IMR-90 (cell line): ENCODE results near the gene BHLHE23. TPM values are rescaled to one million over a fixed set of nuclear protein-coding genes. Genes with fewer than 3 reads are reported as not detected.

ENCODE experiments used
- ATAC-seq: fragments of 200-7000 bp; cut with Tn5 transposase; 2 replicates; pipeline ENCODE4 v1.9.1; 2020; ENCODE audit warnings: low read depth, mild to moderate bottlenecking, moderate library complexity
- BruUV-seq: library from RNA; stranded (reverse); fragments of 400-500 nt; replicated peaks from 2 replicates; lab custom pipeline; 2021; lab: Mats Ljungman, UMichigan
- CTCF ChIA-PET: fragments of 300-600 bp; formaldehyde crosslinking; extraction: SDS; loops from one replicate; lab custom pipeline; 2021; ENCODE audit warnings: antibody characterized with exemption; lab: Yijun Ruan, JAX
- POLR2A ChIA-PET: fragments of 300-600 bp; sonication (Branson Sonifier 250); formaldehyde crosslinking; loops from one replicate; lab custom pipeline; 2022; ENCODE audit warnings: antibody characterized with exemption; ENCODE audit not compliant: unreplicated experiment; lab: Charles Lee
- DNase-seq: peaks from one replicate; pipeline ENCODE4 v3.0.0; 2013
- H2AFZ ChIP-seq: replicated peaks from 2 replicates; pipeline ENCODE3; 2013; ENCODE audit warnings: low read length, mild to moderate bottlenecking; ENCODE audit not compliant: poor library complexity
- H2AK5ac ChIP-seq: 2 replicates; pipeline ENCODE4 v1.6.1; 2013; ENCODE audit warnings: low read depth, low read length, inconsistent platforms
- H2AK9ac ChIP-seq: replicated peaks from 2 replicates; pipeline ENCODE3; 2013; ENCODE audit warnings: mild to moderate bottlenecking, low read depth, low read length, moderate library complexity; ENCODE audit not compliant: poor library complexity
- H2BK120ac ChIP-seq: 2 replicates; pipeline ENCODE4 v1.6.1; 2013; ENCODE audit warnings: low read depth, low read length, inconsistent platforms
- H2BK15ac ChIP-seq: 3 replicates; pipeline ENCODE4 v1.6.1; 2013; ENCODE audit warnings: low read depth, low read length, inconsistent platforms
- H2BK20ac ChIP-seq: 2 replicates; pipeline ENCODE4 v1.6.1; 2013; ENCODE audit warnings: low read depth, mild to moderate bottlenecking, inconsistent platforms, low read length, moderate library complexity
- H2BK5ac ChIP-seq: 2 replicates; pipeline ENCODE4 v1.6.1; 2013; ENCODE audit warnings: mild to moderate bottlenecking, low read depth, low read length, inconsistent platforms; ENCODE audit not compliant: poor library complexity, severe bottlenecking
- H3K14ac ChIP-seq: replicated peaks from 2 replicates; pipeline ENCODE4 v1.6.1; 2013; ENCODE audit warnings: low read depth, low read length, inconsistent platforms
- H3K18ac ChIP-seq: 2 replicates; pipeline ENCODE4 v1.6.1; 2013; ENCODE audit warnings: low read depth, low read length, control low read depth
- H3K23ac ChIP-seq: 2 replicates; pipeline ENCODE4 v1.6.1; 2013; ENCODE audit warnings: low read depth, low read length, inconsistent platforms
- H3K27ac ChIP-seq: 2 replicates; pipeline ENCODE4 v1.5.1; 2013; ENCODE audit warnings: mild to moderate bottlenecking, control low read depth, low read length; ENCODE audit not compliant: insufficient read depth
- H3K27me3 ChIP-seq: 2 replicates; pipeline ENCODE4 v1.6.1; 2013; ENCODE audit warnings: low read length; ENCODE audit not compliant: control insufficient read depth, insufficient read depth
- H3K36me3 ChIP-seq: 2 replicates; pipeline ENCODE4 v1.6.1; 2013; ENCODE audit warnings: low read length, mixed read lengths; ENCODE audit not compliant: control insufficient read depth, insufficient read depth
- H3K4ac ChIP-seq: 2 replicates; pipeline ENCODE4 v1.6.1; 2013; ENCODE audit warnings: low read depth, low read length, inconsistent platforms
- H3K4me1 ChIP-seq: 2 replicates; pipeline ENCODE4 v1.6.1; 2013; ENCODE audit warnings: low read length, mixed read lengths; ENCODE audit not compliant: control insufficient read depth, insufficient read depth
- H3K4me2 ChIP-seq: 2 replicates; pipeline ENCODE4 v1.6.1; 2013; ENCODE audit warnings: low read depth, mild to moderate bottlenecking, control low read depth, low read length, moderate library complexity
- H3K4me3 ChIP-seq: 2 replicates; pipeline ENCODE4 v1.5.1; 2013; ENCODE audit warnings: low read depth, mild to moderate bottlenecking, control low read depth, low read length, moderate library complexity; ENCODE audit not compliant: insufficient read depth
- H3K56ac ChIP-seq: 2 replicates; pipeline ENCODE4 v1.6.1; 2013; ENCODE audit warnings: low read length, inconsistent platforms; ENCODE audit not compliant: insufficient read depth; ENCODE audit errors: extremely low read depth
- H3K79me1 ChIP-seq, 2 experiments: 2 replicates each; pipeline ENCODE4 v1.6.1; 2013; ENCODE audit warnings: low read length in 2 of 2, inconsistent platforms in 1 of 2, low read depth in 1 of 2
- H3K9ac ChIP-seq: 2 replicates; pipeline ENCODE4 v1.6.1; 2013; ENCODE audit warnings: low read depth, low read length, control low read depth
- H3K9me1 ChIP-seq: 2 replicates; pipeline ENCODE4 v1.6.1; 2013; ENCODE audit warnings: low read length, inconsistent platforms; ENCODE audit not compliant: insufficient read depth
- H3K9me3 ChIP-seq: 2 replicates; pipeline ENCODE4 v1.6.1; 2013; ENCODE audit warnings: low read length; ENCODE audit not compliant: control insufficient read depth, insufficient read depth
- H4K20me1 ChIP-seq: 2 replicates; pipeline ENCODE4 v1.6.1; 2013; ENCODE audit warnings: low read length, inconsistent platforms; ENCODE audit not compliant: insufficient read depth
- H4K5ac ChIP-seq: 2 replicates; pipeline ENCODE4 v1.6.1; 2013; ENCODE audit warnings: mild to moderate bottlenecking, low read depth, low read length, control low read depth
- H4K8ac ChIP-seq, 2 experiments: 2 replicates each; pipeline ENCODE4 v1.6.1; 2013; ENCODE audit warnings: low read depth in 2 of 2, low read length in 2 of 2, control low read depth in 1 of 2, inconsistent platforms in 1 of 2
- H4K91ac ChIP-seq: 2 replicates; pipeline ENCODE4 v1.6.1; 2013; ENCODE audit warnings: low read depth, low read length, inconsistent platforms; ENCODE audit not compliant: insufficient read depth
- BHLHE40 ChIP-seq: fragments of 150-350 bp; IDR thresholded peaks from 2 replicates; pipeline ENCODE4 v1.6.1; 2016; ENCODE audit warnings: mild to moderate bottlenecking, low read depth, low read length
- CEBPB ChIP-seq: IDR thresholded peaks from 2 replicates; pipeline ENCODE4 v1.6.1; 2012; ENCODE audit warnings: low read depth, low read length, improper control_type of control experiment
- CHD1 ChIP-seq: IDR thresholded peaks from 2 replicates; pipeline ENCODE4 v1.6.1; 2012; ENCODE audit warnings: low read depth, low read length, improper control_type of control experiment
- FOS ChIP-seq: fragments of 150-350 bp; IDR thresholded peaks from 2 replicates; pipeline ENCODE4 v1.6.1; 2016; ENCODE audit warnings: low read depth, low read length
- MAFK ChIP-seq: IDR thresholded peaks from 2 replicates; pipeline ENCODE4 v1.6.1; 2012; ENCODE audit warnings: low read depth, low read length, improper control_type of control experiment
- MAZ ChIP-seq: IDR thresholded peaks from 2 replicates; pipeline ENCODE4 v1.6.1; 2012; ENCODE audit warnings: low read depth, mild to moderate bottlenecking, low read length, improper control_type of control experiment, moderate library complexity, borderline replicate concordance
- MXI1 ChIP-seq: IDR thresholded peaks from 2 replicates; pipeline ENCODE4 v1.6.1; 2012; ENCODE audit warnings: low read depth, mild to moderate bottlenecking, low read length, moderate library complexity, borderline replicate concordance
- NFE2L2 ChIP-seq: fragments of 150-350 bp; IDR thresholded peaks from 2 replicates; pipeline ENCODE4 v1.6.1; 2016; ENCODE audit warnings: low read depth, mild to moderate bottlenecking, low read length
- POLR2A ChIP-seq: IDR thresholded peaks from 2 replicates; pipeline ENCODE4 v1.6.1; 2012; ENCODE audit warnings: mild to moderate bottlenecking, low read depth, low read length
- RAD21 ChIP-seq: IDR thresholded peaks from 2 replicates; pipeline ENCODE4 v1.6.1; 2012; ENCODE audit warnings: low read length, improper control_type of control experiment
- RCOR1 ChIP-seq: IDR thresholded peaks from 2 replicates; pipeline ENCODE4 v1.6.1; 2012; ENCODE audit warnings: mild to moderate bottlenecking, low read length, improper control_type of control experiment; ENCODE audit not compliant: insufficient replicate concordance
- RFX5 ChIP-seq: IDR thresholded peaks from 2 replicates; pipeline ENCODE4 v1.8.0; 2012; ENCODE audit warnings: low read depth, mild to moderate bottlenecking, low read length, moderate library complexity
- SMC3 ChIP-seq: fragments of 150-350 bp; IDR thresholded peaks from 2 replicates; pipeline ENCODE4 v1.6.1; 2016; ENCODE audit warnings: low read depth, mild to moderate bottlenecking, antibody characterized with exemption, low read length, moderate library complexity
- WGBS, 2 experiments: methylation state at CpG; one replicate each; pipeline versions ENCODE4 v1.1.5 to v1.1.7; 2013; ENCODE audit warnings: missing lambda C conversion rate in 2 of 2; ENCODE audit not compliant: insufficient read length in 1 of 2; ENCODE audit errors: extremely low coverage in 2 of 2; 5-methylcytosine and 5-hydroxymethylcytosine counted together
- dilution Hi-C: fragments of 300-500 bp; cut with HindIII; formaldehyde crosslinking; loops from one replicate; pipeline ENCODE4 v1.14.3; 2018; ENCODE audit warnings: low sequenced_read_pairs; ENCODE audit not compliant: unreplicated experiment
- in situ Hi-C: fragments of 300-500 bp; cut with MboI; formaldehyde crosslinking; loops from 3 replicates; pipeline ENCODE4 v1.14.3; 2019; ENCODE audit warnings: low sequenced_read_pairs, inconsistent platforms, mixed read lengths
- intact Hi-C: fragments of 100-400 bp; cut with micrococcal nuclease; formaldehyde crosslinking; loops from 2 replicates; pipeline ENCODE4 v1.10.0; 2022
- polyA plus RNA-seq, 3 experiments: library from polyadenylated mRNA; depleted of rRNA; stranded (reverse); fragments of >200 nt; gene quantifications; 2 replicates each; pipeline ENCODE4 v1.2.3, GENCODE V29; 2012; ENCODE audit warnings: low replicate concordance in 1 of 3
- total RNA-seq: library from RNA; depleted of rRNA; stranded (reverse); fragments of >200 nt; gene quantifications from 2 replicates; pipeline ENCODE4 v1.2.3, GENCODE V29; 2012
- TF ChIP-seq, protein P1 (sequence below): fragments of 150-350 bp; IDR thresholded peaks from 2 replicates; pipeline ENCODE4 v1.6.1; 2016; ENCODE audit warnings: low read depth, mild to moderate bottlenecking, low read length, moderate library complexity, borderline replicate concordance
- TF ChIP-seq, protein P2 (sequence below): conservative IDR thresholded peaks from 2 replicates; pipeline ENCODE4 v1.5.1; 2012; ENCODE audit warnings: mild to moderate bottlenecking, low read depth, low read length, improper control_type of control experiment
- TF ChIP-seq, protein P3 (sequence below): fragments of 150-350 bp; IDR thresholded peaks from 2 replicates; pipeline ENCODE4 v1.6.1; 2017; ENCODE audit warnings: mild to moderate bottlenecking, antibody characterized with exemption, low read length, low read depth

Gene BHLHE23
- total and polyA plus RNA-seq, 2 of the 4 experiments (the other 2 are of a cell fraction), result not detected

DNA sequence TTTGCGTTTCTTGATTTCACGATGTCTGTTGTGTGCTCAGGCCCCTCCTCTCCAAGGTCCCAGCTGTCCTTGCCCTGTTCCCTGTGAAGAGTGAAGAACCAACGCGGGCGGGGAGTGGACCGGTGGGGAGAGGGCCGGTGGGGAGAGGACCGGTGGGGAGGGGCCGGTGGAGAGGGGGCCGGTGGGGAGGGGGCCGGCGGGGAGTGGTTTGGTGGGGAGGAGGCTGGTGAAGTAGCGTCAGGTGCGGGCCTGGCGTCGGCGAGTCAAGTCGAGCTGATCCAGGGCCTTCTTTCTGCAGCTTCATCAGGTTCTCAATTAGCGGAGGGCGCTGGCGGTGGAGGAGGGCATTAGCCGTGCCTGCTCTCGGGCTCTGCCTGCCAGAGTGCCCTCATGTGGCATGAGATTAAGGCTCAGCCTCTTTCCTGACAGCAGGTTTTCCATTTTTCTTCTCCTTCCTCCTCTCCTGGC, 21.2 kb upstream of the BHLHE23 start:
- no peak overlapping the region for H4K5ac ChIP-seq
- no peak overlapping the region for H3K14ac ChIP-seq
- no peak overlapping the region for H3K4me2 ChIP-seq
- no peak overlapping the region for H3K56ac ChIP-seq
- no peak overlapping the region for H2BK15ac ChIP-seq
- H3K36me3 ChIP-seq, result no peaks in the 10 kb centered on the region
- 20% methylated on average over 4 of the region's 23 CpGs; no CpG with 5 or more reads in 1 of the 2 experiments for WGBS, 2 experiments
- H3K9me3 ChIP-seq, result no peaks in the 10 kb centered on the region
- H3K4ac ChIP-seq, result no peak overlapping the region
- no peak overlapping the region for H3K27ac ChIP-seq
- H3K9ac ChIP-seq, result no peak overlapping the region
- dilution Hi-C loops (no loop called here), intact Hi-C loops (no loop called here), in situ Hi-C loops (no loop called here)
- no peak overlapping the region for H4K8ac ChIP-seq
- no peak overlapping the region for H2AK9ac ChIP-seq
- DNase-seq, result no peak
- no peak overlapping the region for H2AFZ ChIP-seq
- H4K91ac ChIP-seq, result no peak overlapping the region
- H4K20me1 ChIP-seq, result no peaks in the 10 kb centered on the region
- H3K4me1 ChIP-seq, result no peaks in the 10 kb centered on the region
- no peak overlapping the region for H3K23ac ChIP-seq
- ChIA-PET POLR2A (no interaction called here), CTCF (no interaction called here)
- no peak overlapping the region for H3K18ac ChIP-seq
- TF ChIP-seq MXI1, result no peak
- TF ChIP-seq, protein P1, sequence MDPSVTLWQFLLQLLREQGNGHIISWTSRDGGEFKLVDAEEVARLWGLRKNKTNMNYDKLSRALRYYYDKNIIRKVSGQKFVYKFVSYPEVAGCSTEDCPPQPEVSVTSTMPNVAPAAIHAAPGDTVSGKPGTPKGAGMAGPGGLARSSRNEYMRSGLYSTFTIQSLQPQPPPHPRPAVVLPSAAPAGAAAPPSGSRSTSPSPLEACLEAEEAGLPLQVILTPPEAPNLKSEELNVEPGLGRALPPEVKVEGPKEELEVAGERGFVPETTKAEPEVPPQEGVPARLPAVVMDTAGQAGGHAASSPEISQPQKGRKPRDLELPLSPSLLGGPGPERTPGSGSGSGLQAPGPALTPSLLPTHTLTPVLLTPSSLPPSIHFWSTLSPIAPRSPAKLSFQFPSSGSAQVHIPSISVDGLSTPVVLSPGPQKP, result no peak
- no peak for TF ChIP-seq BHLHE40
- TF ChIP-seq MAZ, result no peak
- TF ChIP-seq RFX5, result no peak
- no peak for TF ChIP-seq RCOR1
- no peak for TF ChIP-seq CHD1
- no peak for TF ChIP-seq FOS
- no peak for TF ChIP-seq MAFK
- no peak for TF ChIP-seq POLR2A
- TF ChIP-seq, protein P2, sequence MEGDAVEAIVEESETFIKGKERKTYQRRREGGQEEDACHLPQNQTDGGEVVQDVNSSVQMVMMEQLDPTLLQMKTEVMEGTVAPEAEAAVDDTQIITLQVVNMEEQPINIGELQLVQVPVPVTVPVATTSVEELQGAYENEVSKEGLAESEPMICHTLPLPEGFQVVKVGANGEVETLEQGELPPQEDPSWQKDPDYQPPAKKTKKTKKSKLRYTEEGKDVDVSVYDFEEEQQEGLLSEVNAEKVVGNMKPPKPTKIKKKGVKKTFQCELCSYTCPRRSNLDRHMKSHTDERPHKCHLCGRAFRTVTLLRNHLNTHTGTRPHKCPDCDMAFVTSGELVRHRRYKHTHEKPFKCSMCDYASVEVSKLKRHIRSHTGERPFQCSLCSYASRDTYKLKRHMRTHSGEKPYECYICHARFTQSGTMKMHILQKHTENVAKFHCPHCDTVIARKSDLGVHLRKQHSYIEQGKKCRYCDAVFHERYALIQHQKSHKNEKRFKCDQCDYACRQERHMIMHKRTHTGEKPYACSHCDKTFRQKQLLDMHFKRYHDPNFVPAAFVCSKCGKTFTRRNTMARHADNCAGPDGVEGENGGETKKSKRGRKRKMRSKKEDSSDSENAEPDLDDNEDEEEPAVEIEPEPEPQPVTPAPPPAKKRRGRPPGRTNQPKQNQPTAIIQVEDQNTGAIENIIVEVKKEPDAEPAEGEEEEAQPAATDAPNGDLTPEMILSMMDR, result no peak
- TF ChIP-seq, protein P3, sequence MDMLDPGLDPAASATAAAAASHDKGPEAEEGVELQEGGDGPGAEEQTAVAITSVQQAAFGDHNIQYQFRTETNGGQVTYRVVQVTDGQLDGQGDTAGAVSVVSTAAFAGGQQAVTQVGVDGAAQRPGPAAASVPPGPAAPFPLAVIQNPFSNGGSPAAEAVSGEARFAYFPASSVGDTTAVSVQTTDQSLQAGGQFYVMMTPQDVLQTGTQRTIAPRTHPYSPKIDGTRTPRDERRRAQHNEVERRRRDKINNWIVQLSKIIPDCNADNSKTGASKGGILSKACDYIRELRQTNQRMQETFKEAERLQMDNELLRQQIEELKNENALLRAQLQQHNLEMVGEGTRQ, result no peak
- no peak for TF ChIP-seq RAD21
- no peak for TF ChIP-seq SMC3
- TF ChIP-seq CEBPB, result no peak
- no peak for TF ChIP-seq NFE2L2
- H3K4me3 ChIP-seq, result no peak overlapping the region
- no peak overlapping the region for H2BK20ac ChIP-seq
- peaks cover 68% of the 10 kb centered on the region for H3K27me3 ChIP-seq
- H3K9me1 ChIP-seq, result no peaks in the 10 kb centered on the region
- H2AK5ac ChIP-seq, result no peak overlapping the region
- no peaks in the 10 kb centered on the region for H3K79me1 ChIP-seq
- BruUV-seq, result no TSS peak
- no peak overlapping the region for H2BK5ac ChIP-seq
- ATAC-seq, result no peak
- H2BK120ac ChIP-seq, result no peak overlapping the region
